ENCODE measurements around the gene KLF6.

Gene KLF6

DNA sequence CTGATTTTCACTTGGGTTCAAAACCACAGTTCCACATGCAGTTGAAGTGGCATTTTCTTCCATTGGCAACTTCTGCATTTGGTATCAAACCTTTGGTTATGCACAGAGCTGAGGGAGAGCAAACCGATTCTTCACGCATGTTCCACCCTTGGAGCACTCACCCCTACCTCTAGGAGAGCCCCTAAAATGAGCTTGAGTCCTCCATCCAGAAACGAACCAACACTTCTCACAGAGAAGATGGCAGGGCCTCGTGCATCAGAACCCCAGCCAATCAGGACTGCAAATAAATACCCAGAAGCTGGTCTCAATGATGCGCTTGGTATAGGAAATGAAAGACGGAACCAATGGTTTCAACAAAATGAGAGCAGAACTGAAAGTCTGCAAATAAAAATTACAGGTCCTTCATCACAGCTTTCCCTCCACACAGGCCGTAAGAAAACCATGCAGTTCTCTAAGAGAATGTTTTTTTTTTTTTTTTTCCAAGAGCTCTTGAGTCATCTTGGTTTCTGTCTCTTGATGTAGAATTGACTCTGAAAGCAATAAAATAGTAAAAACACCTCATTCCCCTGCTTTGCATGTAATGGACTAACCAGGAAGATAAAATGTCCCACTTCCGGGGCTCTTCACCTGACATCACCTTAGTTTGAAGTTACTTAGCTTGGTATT lies 23.9 kb downstream of the KLF6 start:
- DNase-seq = no peak
- no peaks in the 10 kb centered on the region for H3K9me3 Mint-ChIP-seq
- no peaks in the 10 kb centered on the region for H3K36me3 Mint-ChIP-seq (ENCODE audit: low read depth)
- no peak overlapping the region for H3K27ac Mint-ChIP-seq
- H3K4me3 Mint-ChIP-seq = no peak overlapping the region
- TF ChIP-seq, protein P1, sequence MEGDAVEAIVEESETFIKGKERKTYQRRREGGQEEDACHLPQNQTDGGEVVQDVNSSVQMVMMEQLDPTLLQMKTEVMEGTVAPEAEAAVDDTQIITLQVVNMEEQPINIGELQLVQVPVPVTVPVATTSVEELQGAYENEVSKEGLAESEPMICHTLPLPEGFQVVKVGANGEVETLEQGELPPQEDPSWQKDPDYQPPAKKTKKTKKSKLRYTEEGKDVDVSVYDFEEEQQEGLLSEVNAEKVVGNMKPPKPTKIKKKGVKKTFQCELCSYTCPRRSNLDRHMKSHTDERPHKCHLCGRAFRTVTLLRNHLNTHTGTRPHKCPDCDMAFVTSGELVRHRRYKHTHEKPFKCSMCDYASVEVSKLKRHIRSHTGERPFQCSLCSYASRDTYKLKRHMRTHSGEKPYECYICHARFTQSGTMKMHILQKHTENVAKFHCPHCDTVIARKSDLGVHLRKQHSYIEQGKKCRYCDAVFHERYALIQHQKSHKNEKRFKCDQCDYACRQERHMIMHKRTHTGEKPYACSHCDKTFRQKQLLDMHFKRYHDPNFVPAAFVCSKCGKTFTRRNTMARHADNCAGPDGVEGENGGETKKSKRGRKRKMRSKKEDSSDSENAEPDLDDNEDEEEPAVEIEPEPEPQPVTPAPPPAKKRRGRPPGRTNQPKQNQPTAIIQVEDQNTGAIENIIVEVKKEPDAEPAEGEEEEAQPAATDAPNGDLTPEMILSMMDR (IDR thresholded peaks at IDR 0.05) = no peak
- peaks cover 54% of the 10 kb centered on the region for H3K4me1 Mint-ChIP-seq
- H3K27me3 Mint-ChIP-seq (ENCODE audit: low read depth, poor library complexity) = peaks cover 22% of the 10 kb centered on the region

DNA sequence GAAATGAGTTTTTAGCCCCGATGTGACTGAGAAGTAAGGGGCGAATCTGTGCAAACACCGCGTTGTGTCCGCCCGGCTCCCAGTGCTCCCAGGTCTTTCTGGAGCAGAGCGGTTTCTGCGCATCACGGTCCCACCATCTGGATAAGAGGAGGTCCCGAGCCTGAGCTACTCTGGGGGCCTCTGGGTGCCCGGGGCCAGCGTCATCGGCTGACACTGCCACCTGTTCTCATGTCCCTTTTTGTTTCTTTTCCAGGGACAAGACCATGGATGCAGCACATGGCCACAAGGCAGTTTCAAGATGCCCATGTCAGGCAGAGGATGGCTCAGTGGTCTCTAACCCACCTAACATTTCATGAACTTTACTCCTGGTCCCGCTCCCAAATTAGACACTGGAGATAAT lies 24.9 kb downstream of the KLF6 start:
- H3K27me3 Mint-ChIP-seq (ENCODE audit: low read depth, poor library complexity) = peaks cover 14% of the 10 kb centered on the region
- no peak overlapping the region for H3K27ac Mint-ChIP-seq
- H3K9me3 Mint-ChIP-seq = no peaks in the 10 kb centered on the region
- peaks cover 54% of the 10 kb centered on the region for H3K4me1 Mint-ChIP-seq
- no peaks in the 10 kb centered on the region for H3K36me3 Mint-ChIP-seq (ENCODE audit: low read depth)
- TF ChIP-seq, protein P1 (IDR thresholded peaks at IDR 0.05) = no peak
- no peak for DNase-seq
- H3K4me3 Mint-ChIP-seq = no peak overlapping the region

DNA sequence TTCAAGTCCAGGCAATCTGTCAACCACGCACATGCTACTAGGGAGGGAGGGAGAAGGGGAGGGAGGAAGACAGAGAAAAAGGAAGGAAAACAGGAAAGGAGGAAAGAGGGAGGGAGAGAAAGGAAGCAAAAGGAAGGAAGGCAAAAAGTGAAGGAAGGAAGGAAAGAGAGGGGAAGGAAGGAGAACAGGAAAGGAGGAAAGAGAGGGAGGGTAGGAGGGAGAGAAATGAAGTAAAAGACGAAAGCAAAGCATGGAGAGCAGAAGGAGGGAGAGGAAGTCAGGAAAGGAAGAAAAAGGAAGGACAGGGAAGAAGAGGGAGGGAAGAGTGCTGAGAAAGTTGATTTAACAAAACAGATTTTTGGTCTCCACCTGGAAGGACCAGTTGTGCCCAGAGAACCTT lies 25.6 kb downstream of the KLF6 start:
- Mint-ChIP-seq H3K27me3 (ENCODE audit: low read depth, poor library complexity) (peaks cover 10% of the 10 kb centered on the region), H3K4me3 (no peak overlapping the region), H3K9me3 (no peaks in the 10 kb centered on the region), H3K36me3 (ENCODE audit: low read depth) (no peaks in the 10 kb centered on the region), H3K4me1 (peaks cover 54% of the 10 kb centered on the region), H3K27ac (no peak overlapping the region)
- no peak for DNase-seq
- TF ChIP-seq, protein P1 (IDR thresholded peaks at IDR 0.05) = no peak

DNA sequence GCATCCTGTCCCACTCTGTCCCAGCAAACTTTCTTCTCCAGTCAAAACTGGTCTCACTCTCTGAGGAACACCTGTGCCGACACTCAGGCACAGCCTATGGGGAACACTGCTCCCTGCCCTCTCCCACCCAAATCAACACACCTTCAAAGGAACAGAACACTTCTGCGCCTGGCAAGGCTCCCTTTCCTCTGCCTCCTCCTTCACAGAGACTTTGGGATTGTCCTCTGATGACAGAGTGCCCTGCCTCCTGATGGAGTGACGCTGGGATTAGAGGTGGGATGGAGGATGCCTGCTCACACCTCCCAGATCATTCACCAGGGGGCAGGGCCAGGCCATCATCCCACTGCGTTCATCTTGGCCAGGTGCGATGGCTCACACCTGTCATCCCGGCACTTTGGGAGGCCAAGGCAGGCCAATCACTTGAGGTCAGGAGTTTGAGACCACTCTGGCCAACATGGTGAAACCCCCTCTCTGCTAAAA lies 26.5 kb downstream of the KLF6 start:
- peaks cover 49% of the 10 kb centered on the region for H3K4me1 Mint-ChIP-seq
- no peaks in the 10 kb centered on the region for H3K36me3 Mint-ChIP-seq (ENCODE audit: low read depth)
- no peak overlapping the region for H3K4me3 Mint-ChIP-seq
- TF ChIP-seq, protein P1 (IDR thresholded peaks at IDR 0.05) = no peak
- peaks cover 10% of the 10 kb centered on the region for H3K27me3 Mint-ChIP-seq (ENCODE audit: low read depth, poor library complexity)
- H3K9me3 Mint-ChIP-seq = no peaks in the 10 kb centered on the region
- no peak overlapping the region for H3K27ac Mint-ChIP-seq
- no peak for DNase-seq

DNA sequence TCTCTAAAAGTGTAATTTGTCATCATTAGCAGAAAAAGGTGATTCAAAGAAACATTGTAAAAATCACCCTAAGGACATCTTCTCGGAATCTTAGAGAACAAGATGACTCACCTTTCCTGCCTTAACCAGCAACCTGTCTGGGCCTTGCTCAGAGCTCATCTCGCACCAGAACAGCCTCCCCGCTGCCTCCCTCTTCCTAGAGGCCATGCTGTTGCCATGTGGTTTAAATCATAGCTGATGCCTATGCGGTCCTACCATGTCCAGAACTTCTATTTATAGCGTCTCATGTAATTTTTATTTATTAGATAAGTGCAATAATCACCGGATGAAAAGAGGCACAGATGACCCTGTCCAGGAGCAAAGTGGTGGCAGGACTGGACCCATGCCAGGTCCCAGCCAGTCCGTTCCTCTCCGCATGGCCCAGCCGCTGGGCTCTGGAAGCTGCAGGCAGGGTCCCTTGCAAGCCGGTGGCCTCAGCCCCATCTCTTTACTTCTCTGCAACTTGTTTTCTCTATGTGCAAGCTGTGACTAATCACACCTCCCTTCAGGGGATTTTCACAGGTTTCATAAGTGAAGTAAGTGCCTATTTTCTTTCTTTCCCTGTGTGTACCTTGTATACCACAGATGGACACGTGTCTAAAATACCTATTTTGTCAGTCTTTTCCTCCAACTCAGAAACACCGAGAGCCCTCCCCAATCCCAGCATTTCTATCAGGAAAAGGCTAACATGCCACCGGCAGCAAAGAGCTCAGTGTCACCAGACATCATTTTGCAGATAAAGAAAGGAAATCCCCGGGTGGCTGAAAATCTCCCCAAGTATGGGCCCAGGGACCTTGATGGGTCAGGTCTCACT lies 27.1 kb downstream of the KLF6 start:
- Mint-ChIP-seq H3K9me3 (no peaks in the 10 kb centered on the region), H3K36me3 (ENCODE audit: low read depth) (no peaks in the 10 kb centered on the region), H3K4me1 (peaks cover 49% of the 10 kb centered on the region), H3K27me3 (ENCODE audit: low read depth, poor library complexity) (peaks cover 10% of the 10 kb centered on the region), H3K4me3 (no peak overlapping the region), H3K27ac (no peak overlapping the region)
- DNase-seq = no peak
- TF ChIP-seq, protein P1 (IDR thresholded peaks at IDR 0.05) = no peak

Data from nephron progenitor cell (in vitro differentiated cells).